Measurements from ENCODE around the gene PIP5K1B.
A peak's percentile ranks its signal among the peaks of the same experiment; 100 is the strongest.

The PIP5K1B gene

DNA sequence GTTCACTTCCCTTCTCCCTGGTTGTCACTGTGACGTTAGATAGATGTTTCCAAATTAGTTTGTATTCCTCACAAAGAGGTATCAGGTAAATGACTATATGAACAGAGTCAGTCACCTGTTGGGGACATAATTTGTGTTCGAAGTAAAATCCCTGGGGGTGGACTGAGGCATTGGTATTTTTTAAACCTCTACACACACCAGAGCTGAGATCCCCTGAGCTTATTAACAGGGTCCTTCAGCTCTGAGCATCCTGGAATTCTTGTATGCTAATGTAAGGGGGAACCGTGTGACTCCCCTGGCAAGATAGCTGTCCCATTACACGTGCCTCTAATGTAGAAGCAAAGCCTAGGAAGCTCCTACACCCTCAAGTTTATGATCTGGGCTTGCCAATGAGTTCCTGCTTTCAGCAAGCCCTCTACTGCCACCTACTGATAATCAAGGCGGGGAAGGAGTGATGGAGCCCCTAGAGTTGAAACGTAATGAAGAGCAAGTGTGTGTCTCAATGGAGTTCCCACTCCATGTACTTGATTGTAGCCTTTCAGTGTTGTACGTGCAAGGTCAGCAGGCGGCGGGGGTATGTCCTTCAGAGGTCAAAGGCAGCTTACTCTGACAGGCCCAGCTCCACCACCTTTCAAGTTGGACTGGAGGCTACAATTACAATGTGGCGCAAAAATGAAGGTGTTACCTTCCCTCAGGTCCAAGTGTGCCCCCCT is 294.5 kb downstream of the PIP5K1B start:
- peak; percentile 69 for DNase-seq

DNA sequence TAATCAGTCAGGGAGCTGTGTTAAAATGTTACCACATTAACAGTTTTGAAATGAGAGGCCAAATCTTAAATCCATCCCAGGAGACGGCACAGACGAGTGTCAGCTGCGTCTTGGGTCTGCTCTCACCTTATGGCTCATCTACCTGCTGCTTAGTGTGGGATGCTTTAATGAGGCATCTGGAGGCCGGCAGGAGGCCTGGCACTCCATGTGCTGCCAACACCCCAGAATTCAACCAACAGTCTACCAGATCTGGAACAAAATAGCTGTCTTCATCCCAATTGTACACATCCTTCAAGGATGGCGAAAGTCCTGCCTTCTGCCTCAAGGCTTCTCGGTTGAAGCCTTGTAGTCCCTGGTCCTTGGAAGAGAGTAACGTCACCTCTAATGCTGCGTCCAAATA is 296.9 kb downstream of the PIP5K1B start:
- no peak for DNase-seq

DNA sequence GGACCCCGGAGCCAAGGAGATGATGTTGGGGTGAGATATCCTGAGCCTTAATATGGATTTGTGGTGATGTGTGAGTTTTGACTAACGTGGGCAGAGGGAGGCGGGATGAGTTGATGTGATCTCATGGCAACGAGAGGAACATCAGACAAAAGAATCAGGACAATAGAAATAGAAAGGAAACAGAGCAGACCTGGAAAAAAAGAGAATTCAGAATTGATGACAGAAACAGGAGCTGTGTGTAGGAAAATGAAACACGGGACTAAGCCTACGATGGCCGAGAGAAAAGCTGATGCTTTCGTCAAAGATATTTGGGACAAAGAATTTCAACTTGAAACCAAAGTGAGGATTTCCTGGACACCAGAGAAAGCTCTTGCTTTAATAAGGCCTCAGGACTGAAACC is 298.0 kb downstream of the PIP5K1B start:
- no peak for DNase-seq

DNA sequence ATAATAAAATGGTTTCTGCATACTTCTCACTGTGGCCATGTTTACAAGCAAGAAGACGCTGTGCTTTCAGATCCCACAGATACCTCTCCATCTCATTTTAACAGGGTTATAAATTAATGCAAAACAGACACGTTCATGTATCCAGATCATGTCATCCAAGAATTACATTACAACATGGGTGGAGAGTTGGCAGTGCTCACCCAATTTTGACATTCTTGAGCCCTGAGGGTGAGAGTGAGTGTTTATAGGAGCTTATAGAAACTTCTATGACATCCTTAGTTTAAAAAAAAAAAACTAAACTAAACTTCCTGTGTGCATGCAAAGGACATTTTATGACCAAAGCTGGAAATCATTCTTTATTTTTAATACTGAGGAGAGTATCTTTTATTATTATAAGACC is 299.8 kb downstream of the PIP5K1B start:
- DNase-seq = no peak

DNA sequence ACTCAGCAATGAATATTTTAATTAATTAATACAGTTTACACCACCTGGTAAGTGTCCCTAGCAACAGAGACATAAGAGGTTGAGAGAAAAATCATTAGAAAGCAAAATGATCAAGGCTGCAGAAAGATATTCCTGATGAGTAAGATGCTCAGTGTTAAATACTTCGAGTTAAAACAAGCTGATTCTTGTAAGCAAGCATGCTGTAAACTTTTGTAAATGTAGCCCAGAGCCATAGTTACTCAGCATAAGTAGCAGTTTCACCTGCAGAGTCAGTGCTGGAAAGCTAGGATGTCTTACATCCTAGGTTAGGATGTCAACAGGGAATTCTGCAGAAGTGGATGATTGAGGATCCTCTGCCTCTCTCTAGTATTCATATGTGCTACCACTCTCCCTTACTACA is 304.7 kb downstream of the PIP5K1B start:
- DNase-seq = no peak

DNA sequence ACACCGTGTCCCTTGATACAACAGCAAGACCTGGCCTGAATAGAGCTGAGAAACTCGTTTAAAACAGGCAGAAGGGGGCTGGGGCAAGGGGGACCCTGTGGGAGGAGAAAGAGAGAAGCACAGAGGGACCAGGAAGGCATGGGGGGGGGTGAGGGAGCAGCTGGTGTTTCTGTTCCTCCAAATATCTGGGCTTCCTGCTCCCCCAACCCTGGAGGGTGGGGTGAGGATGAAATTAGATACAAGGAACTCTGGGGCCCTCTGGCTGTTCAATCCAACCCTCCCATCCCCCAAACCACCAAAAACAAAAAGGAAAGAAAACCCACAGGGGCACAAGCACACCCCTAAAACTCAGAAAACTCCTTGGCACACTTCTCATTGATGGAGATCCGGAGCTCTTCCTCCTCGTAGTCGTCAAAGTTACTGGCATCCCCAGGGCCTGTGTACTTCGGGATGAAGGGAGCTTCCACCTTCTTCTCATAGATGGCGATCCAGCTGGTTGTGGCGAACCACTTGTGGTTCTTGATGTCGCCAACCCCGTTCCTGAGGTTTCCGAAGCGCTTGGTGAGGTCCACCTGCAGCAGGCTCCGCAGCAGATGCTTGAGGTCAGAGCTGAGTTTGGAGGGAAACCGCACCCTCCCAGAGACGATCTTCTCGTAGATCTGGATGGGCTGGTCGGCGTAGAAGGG is 307.8 kb downstream of the PIP5K1B start:
- no peak for DNase-seq

DNA sequence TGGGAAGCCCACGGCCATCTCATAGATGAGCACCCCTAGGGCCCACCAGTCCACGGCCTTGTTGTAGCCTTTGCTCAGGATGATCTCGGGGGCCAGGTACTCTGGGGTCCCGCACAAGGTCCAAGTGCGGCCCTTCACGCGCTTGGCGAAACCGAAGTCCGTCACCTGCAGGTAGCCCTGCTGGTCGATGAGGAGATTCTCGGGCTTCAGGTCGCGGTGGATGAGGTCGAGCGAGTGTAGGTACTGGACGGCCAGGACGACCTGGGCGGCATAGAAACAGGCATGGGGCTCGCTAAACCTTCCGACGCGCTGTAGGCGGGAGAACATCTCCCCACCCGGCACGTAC is 308.3 kb downstream of the PIP5K1B start:
- DNase-seq = no peak

DNA sequence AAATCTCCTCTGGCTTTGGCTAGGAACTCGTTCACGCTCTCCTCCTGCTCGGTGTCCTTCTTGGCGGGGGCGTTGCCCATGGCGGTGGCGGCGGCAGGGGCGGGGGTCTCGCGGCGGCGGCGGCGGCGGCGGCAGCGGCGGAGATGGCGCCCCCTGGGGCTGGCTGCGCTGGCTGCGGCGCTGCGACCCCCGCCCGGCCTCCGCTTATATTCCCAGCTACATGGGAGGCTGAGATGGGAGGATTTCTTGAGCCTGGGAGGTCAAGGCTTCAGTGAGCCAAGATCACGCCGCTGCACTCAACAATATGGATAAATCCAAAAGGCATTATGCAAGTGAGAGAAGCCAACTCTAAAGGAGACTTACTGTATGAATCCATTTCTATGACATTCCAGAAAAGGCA is 309.0 kb downstream of the PIP5K1B start, which contains the start of gene PRKACG:
Gene PRKACG, minus strand, starts transcription at position 101 of the 400 bp plus-strand sequence. Its CDS starts 21 bp downstream, at position 80.
- no peak for DNase-seq

DNA sequence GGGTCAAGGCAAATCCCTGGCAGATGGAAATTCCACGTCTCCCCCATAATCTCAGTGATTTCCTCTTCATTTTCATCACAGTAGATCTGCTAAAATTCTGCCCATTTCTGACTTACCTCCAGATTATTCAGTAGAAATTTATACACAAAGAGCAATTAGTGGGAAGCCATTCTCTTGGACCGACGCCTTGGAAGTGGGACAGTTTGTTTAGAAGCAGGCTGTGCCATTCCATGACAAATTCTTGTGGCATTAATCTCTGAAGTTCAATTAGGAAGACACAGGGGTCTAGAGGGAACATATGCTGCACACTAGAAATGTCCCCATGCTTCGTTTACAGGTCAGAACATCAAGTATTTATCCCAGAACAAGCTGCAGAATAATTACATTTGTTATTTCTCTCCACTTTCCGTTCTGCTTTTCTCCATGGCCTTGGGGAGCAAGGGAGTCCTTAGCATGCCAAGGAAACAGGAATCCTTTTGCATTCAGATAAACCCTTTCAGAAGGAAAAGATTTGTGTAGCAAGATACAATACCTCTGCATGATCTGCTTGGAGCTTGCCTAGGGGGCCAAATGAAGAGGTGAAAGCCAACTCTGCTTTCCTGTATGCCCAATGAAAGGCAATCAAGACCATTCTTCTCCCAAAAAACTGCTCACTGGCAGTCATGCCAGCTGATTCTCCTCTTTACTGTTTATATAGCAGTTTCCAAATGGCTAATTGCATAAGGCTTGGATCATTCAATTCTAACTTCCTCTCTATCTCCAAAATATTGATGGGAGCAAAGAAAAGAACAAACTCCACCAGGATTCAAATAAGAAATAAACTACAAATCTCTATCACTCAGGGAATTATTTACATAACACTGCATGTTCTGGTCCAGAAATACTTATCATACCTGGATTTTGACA is 311.4 kb downstream of the PIP5K1B start:
- DNase-seq = no peak

DNA sequence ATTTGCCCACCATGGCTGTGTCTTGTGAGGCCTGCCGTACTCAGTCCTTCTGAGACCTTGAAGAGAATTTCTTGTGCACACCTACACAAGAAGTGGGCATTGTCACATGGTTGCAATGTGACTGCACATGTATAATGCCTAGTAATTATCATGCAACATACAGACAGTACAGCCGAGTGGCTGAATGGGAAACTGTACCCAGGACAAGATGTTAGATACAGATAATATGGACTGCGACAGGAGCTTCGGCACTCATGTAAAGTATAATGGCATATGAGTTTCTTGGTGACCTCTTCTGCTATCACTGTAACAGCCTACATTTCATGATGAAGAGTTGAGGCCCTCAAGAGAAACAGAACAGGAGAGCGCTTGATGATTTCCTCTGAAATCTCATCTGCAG is 313.7 kb downstream of the PIP5K1B start:
- DNase-seq = no peak

DNA sequence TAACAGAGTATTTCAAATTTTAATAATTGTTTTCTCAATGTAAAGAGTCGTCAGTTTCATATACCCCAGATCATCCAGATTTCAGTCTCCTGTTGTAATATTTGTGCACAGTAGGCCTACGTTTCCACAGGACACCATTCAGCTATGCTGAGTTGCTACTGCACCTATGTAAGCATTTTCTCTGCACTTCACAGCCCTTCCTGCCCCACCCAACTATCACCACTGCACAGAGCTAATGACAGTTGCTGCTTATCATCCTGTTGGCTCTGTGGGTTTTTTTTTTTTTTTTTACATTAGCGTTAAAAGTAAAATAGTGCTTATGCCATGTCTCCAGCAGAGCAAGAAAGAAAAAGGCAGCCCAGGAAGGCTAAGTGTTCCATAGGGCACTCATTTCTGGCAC is 314.8 kb downstream of the PIP5K1B start:
- DNase-seq = no peak

DNA sequence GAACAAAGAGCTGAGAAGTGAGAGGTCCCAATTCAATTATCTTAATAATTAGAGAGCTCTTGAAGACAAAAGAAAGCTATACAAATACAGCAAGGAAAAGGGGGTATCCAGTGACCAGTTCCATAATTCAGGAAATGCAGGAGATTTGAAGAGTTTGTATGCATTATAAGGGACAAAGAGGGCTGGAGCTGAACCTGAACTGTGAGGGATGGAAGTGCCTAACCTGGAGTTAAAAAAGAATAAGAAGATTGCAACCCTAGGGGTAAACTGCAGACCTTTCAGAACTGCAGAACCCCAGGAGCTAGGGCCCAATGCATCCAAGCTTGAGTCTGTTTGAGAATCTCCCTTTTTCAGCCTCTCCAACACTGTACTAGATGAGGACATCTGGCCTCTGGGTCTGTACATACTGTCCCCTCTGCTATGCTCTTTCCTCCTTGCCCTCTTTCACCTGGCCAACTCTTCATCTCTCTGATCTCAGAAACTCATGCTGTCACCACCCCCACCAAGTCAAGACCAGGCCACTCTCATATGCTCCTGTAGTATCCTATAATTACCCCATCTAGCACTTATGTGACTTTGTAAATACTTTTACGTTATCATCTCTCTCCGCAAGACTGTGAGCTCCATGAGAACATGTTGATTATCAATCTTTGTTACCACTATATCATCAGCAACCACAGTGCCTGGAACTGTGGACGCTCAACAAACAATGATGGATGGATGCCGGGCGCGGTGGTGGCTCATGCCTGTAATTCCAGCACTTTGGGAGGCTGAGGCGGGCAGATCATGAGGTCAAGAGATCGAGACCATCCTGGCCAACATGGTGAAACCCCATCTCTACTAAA is 315.5 kb downstream of the PIP5K1B start:
- DNase-seq = no peak

DNA sequence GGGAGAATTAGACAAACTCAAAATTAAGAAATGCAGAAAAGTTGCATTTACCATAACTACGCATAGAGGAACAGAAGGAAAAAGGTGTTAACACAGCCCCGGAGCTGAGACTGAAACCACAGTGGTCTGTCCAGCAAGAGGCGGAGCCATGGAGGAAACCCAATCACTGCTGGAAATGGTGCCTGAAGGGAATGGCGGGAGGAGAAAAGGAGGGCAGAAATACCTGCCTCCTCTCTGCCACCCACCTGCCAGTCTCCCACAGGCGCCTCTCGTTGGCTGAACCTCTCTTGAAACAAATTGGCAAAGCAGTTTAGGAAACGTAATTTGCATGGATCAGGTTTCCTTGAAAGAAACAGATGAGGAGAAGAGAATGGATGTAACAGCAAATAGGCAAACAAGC is 318.6 kb downstream of the PIP5K1B start:
- no peak for DNase-seq

DNA sequence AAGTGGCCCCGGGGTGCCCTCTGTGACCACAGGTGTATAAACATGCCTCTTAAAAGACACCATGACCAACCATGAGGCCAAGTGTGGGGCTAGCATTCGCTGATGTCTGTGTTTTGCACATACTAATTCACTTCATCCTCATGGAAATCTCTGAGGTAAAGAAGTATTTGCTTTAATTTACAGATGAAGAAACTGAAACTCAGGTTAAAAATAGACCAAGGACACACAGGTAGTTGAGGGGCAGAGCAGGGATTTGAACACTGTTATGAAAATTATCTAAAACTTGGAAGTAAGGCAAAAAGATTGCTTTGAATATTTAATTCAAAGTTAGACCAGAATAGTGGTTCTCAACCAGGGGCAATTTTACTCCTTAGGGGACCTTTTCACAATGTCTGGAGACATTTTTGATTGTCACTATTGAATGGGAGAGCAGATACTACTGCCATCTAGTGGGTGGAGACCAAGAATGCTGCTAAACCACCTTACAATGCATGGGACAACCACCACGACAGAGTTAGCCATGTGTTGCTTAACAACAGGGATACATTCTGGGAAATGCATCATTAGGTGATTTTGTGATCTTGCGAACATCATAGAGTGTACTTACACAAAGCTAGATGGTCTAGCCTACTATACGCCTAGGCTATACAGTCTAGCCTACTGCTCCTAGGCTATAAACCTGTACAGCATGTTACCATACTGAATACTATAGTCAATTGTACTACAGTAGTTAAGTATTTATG is 322.5 kb downstream of the PIP5K1B start:
- DNase-seq = peak; percentile 45

DNA sequence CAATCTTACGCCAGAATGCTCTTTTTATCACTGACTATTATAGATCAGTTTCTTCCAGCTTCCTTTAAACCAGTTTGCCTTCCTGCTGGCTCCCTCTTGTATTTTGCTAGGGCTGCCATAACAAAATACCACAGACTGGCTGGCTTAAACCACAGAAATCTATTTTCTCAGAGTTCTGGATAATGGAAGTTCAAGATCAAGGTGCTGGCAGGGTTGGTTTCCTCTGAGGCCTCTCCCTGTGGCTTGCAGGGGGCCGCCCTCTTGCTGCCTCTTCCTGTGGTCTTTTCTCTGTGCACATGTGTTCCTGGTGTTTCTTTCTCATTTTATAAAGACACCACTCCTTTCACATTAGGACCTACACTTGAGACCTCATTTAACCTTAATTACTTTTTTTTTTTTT is 323.7 kb downstream of the PIP5K1B start:
- DNase-seq = no peak

DNA sequence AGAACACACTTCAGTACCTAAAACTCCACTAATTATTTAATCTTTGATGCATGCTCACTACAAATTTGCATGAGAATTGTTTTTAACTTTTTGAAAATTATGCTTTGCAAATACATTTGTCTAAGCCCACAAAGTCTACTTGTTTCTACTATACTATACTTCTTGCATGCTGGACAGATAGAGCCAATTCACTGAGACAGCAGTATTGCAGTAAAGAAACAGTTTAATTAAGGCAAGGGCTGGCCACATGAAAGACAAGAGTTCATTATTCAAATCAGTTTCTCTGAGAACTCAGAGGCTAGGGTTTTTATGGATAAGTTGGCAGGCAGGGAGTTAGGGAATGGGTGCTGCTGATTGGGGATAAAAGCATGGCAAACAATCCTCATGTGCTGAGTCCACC is 324.5 kb downstream of the PIP5K1B start:
- DNase-seq = no peak

DNA sequence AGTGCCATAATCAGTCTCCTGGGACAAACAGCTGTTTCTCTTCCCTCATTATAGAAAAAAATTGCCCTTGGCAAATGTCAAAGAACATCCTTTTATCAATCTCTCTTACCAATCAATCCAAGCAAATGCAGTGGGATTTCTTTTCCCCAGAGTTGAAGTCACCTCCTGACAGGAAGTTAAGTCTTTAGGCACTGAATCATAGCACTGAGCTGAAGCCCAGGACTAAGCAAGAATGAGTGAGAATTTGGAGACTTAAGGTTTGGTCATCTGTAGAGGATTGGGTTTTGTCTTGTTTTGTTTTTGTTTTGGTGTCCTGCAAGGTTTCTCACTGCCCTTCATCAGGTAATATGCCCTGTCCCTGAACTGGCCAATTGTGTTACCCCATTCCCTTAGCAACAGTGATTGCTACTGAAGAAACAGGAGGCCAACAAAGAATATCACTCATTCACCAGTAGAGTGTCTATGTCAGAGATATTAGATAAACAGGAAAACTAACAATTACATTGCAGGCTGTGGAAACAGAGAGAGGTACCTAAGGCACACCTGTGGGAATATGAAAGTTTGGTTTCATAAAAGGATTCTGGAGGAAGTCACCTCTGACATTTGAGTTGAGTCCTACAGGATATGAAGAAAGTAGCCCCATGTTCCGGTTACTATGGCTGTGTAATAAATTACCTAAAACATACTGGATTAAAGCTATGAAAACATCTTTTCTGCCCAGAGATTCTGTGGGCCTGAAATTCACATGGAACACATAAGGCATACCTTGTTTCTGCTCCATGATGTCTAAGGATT is 326.0 kb downstream of the PIP5K1B start:
- DNase-seq = no peak

DNA sequence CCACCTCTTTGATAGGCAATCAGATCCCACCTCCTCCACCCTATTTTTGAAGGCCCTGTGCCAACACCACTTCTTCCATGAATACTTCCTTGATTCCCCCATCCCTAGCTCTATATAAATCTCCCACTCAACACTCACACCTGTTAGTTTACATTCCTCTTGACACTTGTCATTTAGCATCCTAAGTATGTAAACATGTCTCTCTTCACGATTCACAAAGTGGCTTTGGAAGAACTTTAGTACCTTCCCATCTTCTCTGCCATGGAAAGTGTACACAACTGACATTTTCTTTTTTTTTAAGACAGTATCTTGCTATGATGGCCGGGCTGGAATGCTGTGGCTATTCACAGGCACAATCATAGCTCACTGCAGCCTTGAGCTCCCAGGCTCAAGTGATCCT is 329.0 kb downstream of the PIP5K1B start:
- DNase-seq = no peak

DNA sequence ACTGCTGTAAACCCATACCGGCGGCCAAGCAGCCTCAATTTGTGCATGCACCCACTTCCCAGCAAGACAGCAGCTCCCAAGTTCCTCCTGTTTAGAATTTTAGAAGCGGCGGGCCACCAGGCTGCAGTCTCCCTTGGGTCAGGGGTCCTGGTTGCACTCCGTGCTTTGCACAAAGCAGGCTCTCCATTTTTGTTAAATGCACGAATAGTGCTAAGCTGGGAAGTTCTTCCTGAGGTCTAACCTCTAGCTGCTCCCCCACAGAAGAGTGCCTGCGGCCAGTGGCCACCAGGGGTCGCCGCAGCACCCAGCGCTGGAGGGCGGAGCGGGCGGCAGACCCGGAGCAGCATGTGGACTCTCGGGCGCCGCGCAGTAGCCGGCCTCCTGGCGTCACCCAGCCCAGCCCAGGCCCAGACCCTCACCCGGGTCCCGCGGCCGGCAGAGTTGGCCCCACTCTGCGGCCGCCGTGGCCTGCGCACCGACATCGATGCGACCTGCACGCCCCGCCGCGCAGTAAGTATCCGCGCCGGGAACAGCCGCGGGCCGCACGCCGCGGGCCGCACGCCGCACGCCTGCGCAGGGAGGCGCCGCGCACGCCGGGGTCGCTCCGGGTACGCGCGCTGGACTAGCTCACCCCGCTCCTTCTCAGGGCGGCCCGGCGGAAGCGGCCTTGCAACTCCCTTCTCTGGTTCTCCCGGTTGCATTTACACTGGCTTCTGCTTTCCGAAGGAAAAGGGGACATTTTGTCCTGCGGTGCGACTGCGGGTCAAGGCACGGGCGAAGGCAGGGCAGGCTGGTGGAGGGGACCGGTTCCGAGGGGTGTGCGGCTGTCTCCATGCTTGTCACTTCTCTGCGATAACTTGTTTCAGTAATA is 330.6 kb downstream of the PIP5K1B start, which contains the start of gene FXN:
Gene FXN, plus strand, starts transcription at position 315 of the 871 bp plus-strand sequence. Its CDS starts 31 bp downstream, at position 346.
- peak; percentile 89 for DNase-seq

DNA sequence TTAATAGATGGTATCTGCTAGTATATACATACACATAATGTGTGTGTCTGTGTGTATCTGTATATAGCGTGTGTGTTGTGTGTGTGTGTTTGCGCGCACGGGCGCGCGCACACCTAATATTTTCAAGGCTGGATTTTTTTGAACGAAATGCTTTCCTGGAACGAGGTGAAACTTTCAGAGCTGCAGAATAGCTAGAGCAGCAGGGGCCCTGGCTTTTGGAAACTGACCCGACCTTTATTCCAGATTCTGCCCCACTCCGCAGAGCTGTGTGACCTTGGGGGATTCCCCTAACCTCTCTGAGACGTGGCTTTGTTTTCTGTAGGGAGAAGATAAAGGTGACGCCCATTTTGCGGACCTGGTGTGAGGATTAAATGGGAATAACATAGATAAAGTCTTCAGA is 331.3 kb downstream of the PIP5K1B start:
- peak; percentile 50 for DNase-seq

All from stimulated activated CD8-positive, alpha-beta memory T cell treated with anti-CD3 and anti-CD28 coated beads, Interleukin-4, amount 100 ng/mL, for 48 hours (primary cell).